NCI-H1048 (cell line): ENCODE data around the gene ARHGDIA.

ENCODE experiments used
- DNase-seq: peaks from one replicate; lab custom pipeline; 2025; lab: John Stamatoyannopoulos, UW

ARHGDIA gene

DNA sequence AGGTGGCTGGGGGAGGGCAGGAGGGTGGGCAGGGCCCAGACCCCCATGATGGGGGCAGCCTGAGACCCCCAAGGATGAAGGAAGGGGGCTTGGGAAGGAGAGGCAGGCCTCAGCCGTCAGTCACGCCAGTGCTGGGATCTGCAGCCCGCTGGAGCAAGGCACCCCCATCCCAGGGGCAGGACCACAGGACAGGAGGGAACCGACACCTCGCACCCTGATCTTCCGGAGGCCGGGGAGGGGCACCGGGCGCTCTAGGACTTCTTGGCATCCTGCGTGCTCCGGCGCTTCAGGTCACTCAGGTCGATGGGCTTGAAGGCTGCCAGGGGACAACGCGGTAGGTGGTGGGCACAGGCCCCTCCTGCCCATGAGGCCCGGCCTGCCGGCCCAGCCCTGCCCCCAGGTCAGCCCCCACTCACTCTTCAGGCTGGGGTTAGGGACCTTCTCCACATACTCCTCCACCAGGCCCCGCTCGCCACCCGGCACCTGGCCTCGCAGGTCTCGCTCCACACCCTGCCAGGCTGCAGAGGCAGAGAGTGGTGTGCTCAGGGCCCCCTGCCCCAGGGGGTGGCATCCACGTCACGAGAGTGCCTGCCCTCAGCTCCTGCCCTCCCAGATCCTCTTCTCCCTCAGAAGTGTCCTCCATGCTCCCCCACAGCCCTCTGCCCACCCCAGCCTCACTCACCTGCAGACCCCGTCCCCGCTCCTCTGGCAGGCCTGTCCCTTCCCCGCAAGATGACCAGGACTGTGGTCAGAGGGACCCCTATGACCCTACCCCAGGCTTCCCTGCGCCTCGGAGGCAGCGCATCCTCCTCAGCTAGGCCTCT is 47.9 kb downstream of the ARHGDIA start:
- no peak for DNase-seq

DNA sequence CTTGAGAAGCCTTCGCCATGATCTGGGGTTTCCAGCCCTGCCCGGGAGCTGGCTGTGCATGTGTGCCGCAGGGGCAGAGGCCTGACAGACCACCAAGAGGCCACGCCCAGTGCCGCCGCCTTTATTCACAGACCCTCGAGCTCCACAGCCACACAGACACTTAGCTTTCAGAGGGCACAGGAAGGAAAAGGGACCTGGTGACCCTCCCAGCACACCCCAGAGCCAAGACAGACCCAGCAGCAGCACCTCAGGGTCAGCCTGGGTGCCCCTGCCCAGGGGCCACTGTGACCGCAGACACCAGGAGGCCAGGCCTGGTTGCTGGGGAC is 48.9 kb downstream of the ARHGDIA start:
- no peak for DNase-seq

DNA sequence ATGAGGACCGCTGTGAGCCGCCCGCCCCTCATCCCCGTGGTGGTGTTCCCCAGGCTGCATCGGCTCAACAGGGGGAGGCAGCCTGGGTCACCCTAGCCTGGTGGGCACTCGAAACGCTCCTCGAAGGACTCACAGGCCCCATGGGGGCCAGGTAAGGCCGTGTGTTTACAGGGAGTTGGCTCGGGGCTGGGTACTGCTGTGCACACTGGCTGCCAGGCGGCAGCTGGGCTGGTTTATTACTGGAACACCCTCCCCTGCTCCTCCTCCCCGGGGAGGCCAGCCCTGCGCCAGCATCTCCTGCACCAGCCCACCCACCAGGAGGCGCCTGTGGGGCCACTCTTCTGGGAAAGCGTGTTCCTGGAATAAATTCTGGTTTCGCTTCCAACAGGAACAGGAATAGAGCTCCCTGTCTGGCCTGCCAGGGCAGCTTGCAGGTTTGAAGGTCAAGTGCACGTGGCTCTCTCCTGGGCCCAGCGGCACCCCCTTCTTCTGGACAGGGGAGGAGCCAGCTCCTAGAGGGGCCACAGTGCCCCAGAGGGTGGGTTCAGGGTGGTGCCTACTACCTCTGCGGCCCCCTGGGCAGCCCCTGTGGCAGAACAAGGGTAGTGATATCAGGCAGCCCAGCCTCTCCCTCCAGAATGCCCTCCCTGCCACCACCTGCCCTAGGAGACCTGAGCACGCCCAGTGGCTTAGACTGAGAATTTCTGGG is 49.4 kb downstream of the ARHGDIA start:
- DNase-seq = peak; percentile 46

DNA sequence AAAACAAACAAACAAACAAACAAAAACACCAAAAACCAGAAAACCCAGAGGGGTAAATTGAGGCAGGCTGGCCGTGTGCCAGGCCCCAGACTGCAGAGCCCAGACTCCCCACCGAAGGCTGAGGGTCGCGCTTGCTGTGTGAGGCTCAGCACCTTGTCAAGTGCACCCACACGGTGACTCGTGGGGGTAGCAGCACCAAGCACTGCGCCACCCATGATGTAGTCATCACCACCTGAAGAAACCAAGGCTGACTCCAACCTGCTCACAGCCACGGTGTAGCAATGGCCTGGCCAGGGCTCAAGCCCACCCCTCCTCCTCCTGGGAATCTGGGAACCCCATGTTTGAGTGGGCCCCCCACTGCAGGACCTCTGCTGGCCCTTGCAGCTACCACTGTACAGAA is 50.0 kb downstream of the ARHGDIA start:
- DNase-seq = no peak

DNA sequence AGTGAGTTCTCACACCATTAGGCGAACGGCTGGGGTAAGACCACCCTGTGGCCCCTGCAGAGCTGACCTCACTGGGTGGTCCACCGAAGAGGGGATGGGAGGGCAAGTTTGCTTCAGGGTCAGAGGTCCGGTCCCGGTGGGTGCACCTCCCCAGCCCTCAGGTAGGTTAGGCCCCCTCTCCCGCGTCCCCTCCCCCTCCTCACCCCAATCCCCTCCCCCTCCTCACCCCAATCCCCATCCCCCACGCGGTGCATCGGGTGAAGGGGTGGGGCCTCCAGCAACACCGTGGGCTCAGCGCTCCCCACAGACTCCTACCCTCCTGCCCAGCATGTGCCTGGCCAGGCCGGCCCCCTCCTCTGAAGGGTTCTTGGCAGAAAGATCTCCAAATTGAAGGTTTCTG is 51.4 kb downstream of the ARHGDIA start:
- no peak for DNase-seq

DNA sequence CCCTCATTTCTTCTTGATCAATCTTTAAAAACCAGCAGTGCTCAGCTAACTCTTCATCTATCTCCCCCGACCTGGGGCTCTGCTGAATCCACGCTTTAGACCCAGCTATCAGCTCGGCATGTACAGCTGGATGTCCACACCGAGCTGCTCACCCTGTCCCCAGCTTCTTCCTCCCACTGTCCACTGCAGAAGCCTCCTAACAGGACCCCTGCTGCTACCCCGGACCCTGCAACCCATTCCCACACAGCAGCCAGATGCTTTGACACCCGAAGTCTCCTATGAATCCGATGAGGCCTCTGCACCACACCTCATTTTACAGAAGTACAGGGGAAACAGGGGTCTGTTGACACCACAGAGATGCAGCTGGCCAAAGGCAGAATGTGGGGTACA is 53.4 kb downstream of the ARHGDIA start:
- no peak for DNase-seq
